ENCODE data around the gene UBP1. TPM values are rescaled to one million over a fixed set of nuclear protein-coding genes. Genes with fewer than 3 reads are reported as not detected.
"Not testable (repeated sequence)": the region's sequence is repeated elsewhere in the genome, so short reads cannot be mapped to it uniquely, and the experiment has no call there.

The UBP1 gene
- total and polyA plus RNA-seq, 3 experiments from 2014 or later: 15.9 to 79.4 (median 70.8) TPM

DNA sequence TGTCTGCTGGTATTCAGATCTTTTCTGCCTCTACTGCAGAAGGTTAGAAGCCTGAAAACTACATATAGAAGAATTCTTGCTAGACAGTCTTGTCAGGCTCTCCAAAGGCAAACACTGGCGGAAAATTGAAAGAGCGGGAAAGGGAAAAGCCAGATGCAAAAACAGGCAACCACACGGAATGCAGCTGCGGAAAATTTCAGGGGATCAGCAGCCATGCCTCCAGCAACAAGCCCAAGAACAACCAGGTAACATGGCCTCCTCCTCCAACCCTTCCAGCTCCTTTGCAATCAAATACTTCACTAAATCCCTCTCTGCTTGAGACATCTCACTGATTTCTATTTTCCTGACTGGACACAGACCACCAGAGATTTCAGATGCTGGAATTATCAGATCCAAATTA, 9.6 kb downstream of the UBP1 start:
- no peaks in the 10 kb centered on the region for H3K9me3 ChIP-seq (ENCODE audit: low read length)
- peaks cover 28% of the 10 kb centered on the region for H3K4me1 ChIP-seq (ENCODE audit: insufficient read depth, low read length)
- DNase-seq: no peak
- H3K27me3 ChIP-seq (ENCODE audit: insufficient read depth, low read length, poor library complexity, severe bottlenecking): no peaks in the 10 kb centered on the region
- ChIA-PET POLR2A (no interaction called here), CTCF (no interaction called here)
- H3K36me3 ChIP-seq (ENCODE audit: insufficient read depth, low read length): no peaks in the 10 kb centered on the region
- no peaks in the 10 kb centered on the region for H3K9me3 Mint-ChIP-seq
- H3K4me1 Mint-ChIP-seq: peaks cover 68 to 94% (median 89%) of the 10 kb centered on the region in 3 donors
- H3K4me3 Mint-ChIP-seq: peak overlapping the region in 4 of 7 donors; percentile 6 to 36 (median 22)
- H3K36me3 Mint-ChIP-seq: peaks cover 0 to 14% (median 3%) of the 10 kb centered on the region in 3 donors
- peak overlapping the region in 5 of 8 donors; percentile 48 to 94 (median 61) for H3K27ac Mint-ChIP-seq
- H3K27me3 Mint-ChIP-seq: no peaks in the 10 kb centered on the region
- H3K4me3 ChIP-seq (ENCODE audit: low read length): no peak overlapping the region
- no peak overlapping the region for H3K27ac ChIP-seq (ENCODE audit: low read depth, low read length)

DNA sequence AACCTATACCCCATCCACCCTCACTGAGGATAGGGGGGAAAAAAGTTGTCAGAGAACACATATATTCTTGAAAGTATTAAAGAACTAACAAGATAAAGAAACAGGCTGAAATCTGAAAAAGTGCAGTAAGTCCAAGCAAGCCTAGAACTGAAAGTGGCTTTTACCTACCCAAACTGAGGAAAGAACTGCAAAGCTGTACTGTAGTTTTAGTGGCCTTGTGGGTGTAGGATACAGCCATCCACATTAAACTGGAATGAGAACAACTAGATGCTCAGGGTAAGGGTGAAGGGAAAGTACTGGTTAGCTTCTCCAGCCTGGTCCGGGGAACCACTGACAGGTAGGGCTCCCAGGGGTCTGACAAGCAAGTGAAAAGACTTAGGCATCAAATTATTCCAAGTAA, 10.1 kb downstream of the UBP1 start:
- POLR2A ChIA-PET: interaction anchor here (1.1 kb wide), 1 partner anchor 10 kb away, joined by 4 read pairs; the partner anchor contains the start of gene UBP1
- Mint-ChIP-seq H3K9me3 (no peaks in the 10 kb centered on the region), H3K4me3 (peak overlapping the region in 3 of 7 donors; percentile 10 to 36 (median 20)), H3K27me3 (no peaks in the 10 kb centered on the region), H3K36me3 (peaks cover 0 to 18% (median 4%) of the 10 kb centered on the region in 3 donors), H3K4me1 (peaks cover 65 to 94% (median 89%) of the 10 kb centered on the region in 3 donors), H3K27ac (peak overlapping the region in 7 of 8 donors; percentile 20 to 94 (median 61))
- Histone ChIP-seq H3K4me1 (ENCODE audit: insufficient read depth, low read length) (peaks cover 26% of the 10 kb centered on the region), H3K27ac (ENCODE audit: low read depth, low read length) (no peak overlapping the region), H3K4me3 (ENCODE audit: low read length) (no peak overlapping the region), H3K36me3 (ENCODE audit: insufficient read depth, low read length) (peaks cover 2% of the 10 kb centered on the region), H3K9me3 (ENCODE audit: low read length) (no peaks in the 10 kb centered on the region), H3K27me3 (ENCODE audit: insufficient read depth, low read length, poor library complexity, severe bottlenecking) (no peaks in the 10 kb centered on the region)
- CTCF ChIA-PET: no interaction called here
- DNase-seq: no peak

DNA sequence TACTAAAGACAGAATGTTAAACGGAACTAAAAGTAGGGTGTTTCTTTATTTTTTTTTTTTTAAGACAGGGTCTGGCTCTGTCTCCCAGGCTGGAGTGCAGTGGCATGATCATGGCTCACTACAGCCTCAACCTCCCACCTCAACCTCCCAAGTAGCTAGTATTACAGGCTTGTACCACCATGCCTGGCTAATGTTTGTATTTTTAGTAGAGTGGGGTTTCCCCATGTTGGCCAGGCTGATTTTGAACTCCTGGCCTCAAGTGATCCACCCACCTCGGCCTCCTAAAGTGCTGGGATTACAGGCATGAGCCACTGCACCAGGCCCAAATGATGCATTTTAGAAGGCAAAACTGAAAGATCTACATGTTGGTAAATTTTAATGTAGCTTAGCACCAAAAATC, 10.9 kb downstream of the UBP1 start:
- H3K9me3 Mint-ChIP-seq; H3K9me3 ChIP-seq (ENCODE audit: low read length); H3K27me3 ChIP-seq (ENCODE audit: insufficient read depth, low read length, poor library complexity, severe bottlenecking); CTCF ChIA-PET; H3K4me3 ChIP-seq (ENCODE audit: low read length); DNase-seq; H3K27me3 Mint-ChIP-seq; H3K27ac ChIP-seq (ENCODE audit: low read depth, low read length); H3K36me3 ChIP-seq (ENCODE audit: insufficient read depth, low read length): not testable (repeated sequence)
- peak overlapping the region in 4 of 8 donors; percentile 20 to 72 (median 62) for H3K27ac Mint-ChIP-seq
- POLR2A ChIA-PET: interaction anchor here (1.1 kb wide), 1 partner anchor 11 kb away, joined by 4 read pairs; the partner anchor contains the start of gene UBP1
- peaks cover 63 to 93% (median 89%) of the 10 kb centered on the region in 3 donors for H3K4me1 Mint-ChIP-seq
- H3K36me3 Mint-ChIP-seq: peaks cover 0 to 26% (median 6%) of the 10 kb centered on the region in 3 donors
- H3K4me3 Mint-ChIP-seq: peak overlapping the region in 2 of 7 donors; percentile 36 to 63
- peaks cover 26% of the 10 kb centered on the region for H3K4me1 ChIP-seq (ENCODE audit: insufficient read depth, low read length)

DNA sequence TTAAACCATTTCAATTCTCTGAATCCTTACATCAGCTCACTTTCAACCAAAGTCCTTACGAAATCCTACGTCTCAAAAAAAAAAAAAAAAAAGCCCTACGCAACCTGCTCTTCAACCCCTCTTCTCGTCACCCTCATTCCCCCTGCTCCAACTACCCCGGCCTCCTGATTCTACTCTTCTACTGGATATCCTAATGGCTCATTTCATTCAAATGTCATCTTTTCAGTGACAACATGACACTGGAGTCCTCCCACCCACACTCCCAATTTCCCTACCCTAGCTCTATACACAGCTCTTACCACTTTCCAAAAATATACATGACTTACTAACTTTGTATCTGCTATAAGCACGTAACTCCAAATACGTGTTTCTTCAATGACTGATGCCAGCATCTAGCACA, 11.5 kb downstream of the UBP1 start:
- H3K4me3 Mint-ChIP-seq: no peak overlapping the region
- no peak for DNase-seq
- peak overlapping the region in 4 of 8 donors; percentile 12 to 59 (median 43) for H3K27ac Mint-ChIP-seq
- POLR2A ChIA-PET: interaction anchor here (1.1 kb wide), 1 partner anchor 11 kb away, joined by 4 read pairs; the partner anchor contains the start of gene UBP1
- peaks cover 60 to 91% (median 84%) of the 10 kb centered on the region in 3 donors for H3K4me1 Mint-ChIP-seq
- Histone ChIP-seq H3K4me3 (ENCODE audit: low read length) (no peak overlapping the region), H3K27ac (ENCODE audit: low read depth, low read length) (no peak overlapping the region), H3K9me3 (ENCODE audit: low read length) (no peaks in the 10 kb centered on the region), H3K36me3 (ENCODE audit: insufficient read depth, low read length) (peaks cover 14% of the 10 kb centered on the region), H3K4me1 (ENCODE audit: insufficient read depth, low read length) (peaks cover 26% of the 10 kb centered on the region), H3K27me3 (ENCODE audit: insufficient read depth, low read length, poor library complexity, severe bottlenecking) (no peaks in the 10 kb centered on the region)
- H3K9me3 Mint-ChIP-seq: no peaks in the 10 kb centered on the region
- H3K27me3 Mint-ChIP-seq: no peaks in the 10 kb centered on the region
- peaks cover 0 to 31% (median 6%) of the 10 kb centered on the region in 3 donors for H3K36me3 Mint-ChIP-seq
- CTCF ChIA-PET: no interaction called here

DNA sequence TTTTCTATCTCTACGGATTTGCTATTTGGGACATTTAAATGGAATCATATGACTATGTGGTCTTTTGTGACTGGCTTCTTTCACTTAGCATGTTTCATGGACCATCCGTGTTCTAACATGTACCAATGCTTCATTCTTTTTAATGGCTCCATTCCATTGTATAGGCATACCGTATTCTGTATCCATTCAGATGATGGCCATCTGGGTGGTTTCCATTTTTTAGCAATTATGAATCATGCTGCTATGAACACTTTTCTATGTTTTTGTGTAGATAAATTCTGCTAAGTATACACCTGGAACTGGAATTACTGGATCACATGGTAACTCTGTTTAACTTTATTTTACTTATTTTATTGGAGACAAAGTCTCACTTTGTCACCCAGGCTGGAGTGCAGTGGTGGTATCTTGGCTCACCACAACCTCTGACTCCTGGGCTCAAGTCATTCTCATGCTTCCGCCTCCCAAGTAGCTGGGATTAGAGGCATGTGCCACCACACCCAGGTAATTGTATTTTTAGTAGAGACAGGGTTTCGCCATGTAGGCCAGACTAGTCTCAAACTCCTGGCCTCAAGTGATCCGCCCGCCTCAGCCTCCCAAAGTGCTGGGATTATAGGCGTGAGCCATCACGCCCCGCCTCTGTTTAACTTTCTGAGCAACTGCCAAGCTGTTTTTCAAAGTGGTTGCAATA, 13.4 kb downstream of the UBP1 start:
- peak overlapping the region in 4 of 8 donors; percentile 14 to 62 (median 20) for H3K27ac Mint-ChIP-seq
- POLR2A ChIA-PET: interaction anchor here (1.2 to 1.3 kb wide), 2 partner anchors 12 to 14 kb away, joined by 3 to 4 read pairs; partner anchors contain the start of gene UBP1
- H3K27me3 Mint-ChIP-seq: no peaks in the 10 kb centered on the region

DNA sequence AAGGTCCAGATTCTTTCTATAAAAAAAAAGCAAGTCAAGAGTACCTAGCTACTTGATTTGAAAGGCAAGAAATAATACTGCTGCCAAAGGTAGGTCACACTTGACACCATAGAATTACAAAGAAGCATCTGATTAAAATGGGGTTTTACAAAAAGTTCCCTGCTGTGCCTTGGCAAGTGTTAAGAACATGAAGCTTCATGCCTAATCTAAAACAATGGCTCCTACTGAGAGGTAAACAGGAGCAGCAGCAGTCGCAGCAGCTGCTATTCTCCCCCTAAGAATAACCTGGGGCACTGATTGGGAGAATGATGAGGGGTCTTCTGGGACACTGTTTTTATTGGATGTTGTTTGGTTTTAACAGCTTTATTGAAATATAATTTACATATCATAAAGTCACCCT, 14.1 kb downstream of the UBP1 start:
- Mint-ChIP-seq H3K4me1 (peaks cover 47 to 69% (median 59%) of the 10 kb centered on the region in 3 donors), H3K27me3 (no peaks in the 10 kb centered on the region), H3K4me3 (no peak overlapping the region), H3K27ac (peak overlapping the region in 1 of 8 donors; percentile 11), H3K9me3 (no peaks in the 10 kb centered on the region), H3K36me3 (peaks cover 3 to 44% (median 4%) of the 10 kb centered on the region in 3 donors)
- H3K36me3 ChIP-seq (ENCODE audit: insufficient read depth, low read length): peaks cover 15% of the 10 kb centered on the region
- H3K4me1 ChIP-seq (ENCODE audit: insufficient read depth, low read length): peaks cover 17% of the 10 kb centered on the region
- CTCF ChIA-PET: interaction anchor here (1.5 kb wide), 1 partner anchor 15 kb away, joined by 3 read pairs; no protein-coding TSS in a partner anchor
- no peaks in the 10 kb centered on the region for H3K9me3 ChIP-seq (ENCODE audit: low read length)
- DNase-seq: no peak
- no peak overlapping the region for H3K27ac ChIP-seq (ENCODE audit: low read depth, low read length)
- no peaks in the 10 kb centered on the region for H3K27me3 ChIP-seq (ENCODE audit: insufficient read depth, low read length, poor library complexity, severe bottlenecking)
- no peak overlapping the region for H3K4me3 ChIP-seq (ENCODE audit: low read length)
- POLR2A ChIA-PET: interaction anchor here (1.2 kb wide), 1 partner anchor 13 kb away, joined by 4 read pairs; no protein-coding TSS in a partner anchor

More for the DNA sequence above, 13.4 kb downstream of the UBP1 start:
- H3K4me1 Mint-ChIP-seq: peaks cover 53 to 75% (median 66%) of the 10 kb centered on the region in 3 donors
- Histone ChIP-seq H3K4me3 (ENCODE audit: low read length) (no peak overlapping the region), H3K27me3 (ENCODE audit: insufficient read depth, low read length, poor library complexity, severe bottlenecking) (no peaks in the 10 kb centered on the region), H3K9me3 (ENCODE audit: low read length) (no peaks in the 10 kb centered on the region), H3K27ac (ENCODE audit: low read depth, low read length) (no peak overlapping the region), H3K36me3 (ENCODE audit: insufficient read depth, low read length) (peaks cover 15% of the 10 kb centered on the region), H3K4me1 (ENCODE audit: insufficient read depth, low read length) (peaks cover 23% of the 10 kb centered on the region)
- DNase-seq: no peak
- CTCF ChIA-PET: interaction anchor here (1.5 kb wide), 1 partner anchor 14 kb away, joined by 3 read pairs; no protein-coding TSS in a partner anchor
- H3K4me3 Mint-ChIP-seq: peak overlapping the region in 1 of 7 donors; percentile 72
- no peaks in the 10 kb centered on the region for H3K9me3 Mint-ChIP-seq
- H3K36me3 Mint-ChIP-seq: peaks cover 4 to 39% (median 6%) of the 10 kb centered on the region in 3 donors

DNA sequence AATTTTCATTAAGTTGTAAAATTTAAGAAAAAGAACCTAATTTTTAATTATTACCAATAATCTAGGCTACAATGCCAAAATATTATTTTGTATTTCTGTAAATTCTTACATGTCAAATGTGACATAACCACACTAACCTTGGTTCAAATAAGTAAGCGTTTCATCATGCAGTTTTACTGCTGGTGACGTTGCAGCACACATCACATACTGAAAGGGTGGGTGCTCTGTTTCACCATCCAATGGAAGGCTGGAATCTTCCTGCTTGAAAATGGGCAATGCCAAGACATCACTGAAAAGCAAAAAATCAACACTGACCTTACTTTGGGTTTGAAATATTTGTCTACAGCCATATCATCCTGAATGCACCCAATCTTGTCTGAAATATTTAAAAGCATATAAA, 14.8 kb downstream of the UBP1 start:
- no peaks in the 10 kb centered on the region for H3K27me3 ChIP-seq (ENCODE audit: insufficient read depth, low read length, poor library complexity, severe bottlenecking)
- peaks cover 11% of the 10 kb centered on the region for H3K4me1 ChIP-seq (ENCODE audit: insufficient read depth, low read length)
- no peaks in the 10 kb centered on the region for H3K9me3 Mint-ChIP-seq
- no peaks in the 10 kb centered on the region for H3K27me3 Mint-ChIP-seq
- DNase-seq: no peak
- H3K27ac Mint-ChIP-seq: peak overlapping the region in 1 of 8 donors; percentile 63
- ChIA-PET POLR2A (interaction anchor here (1.2 kb wide), 1 partner anchor 13 kb away, joined by 4 read pairs; no protein-coding TSS in a partner anchor), CTCF (interaction anchor here (1.5 kb wide), 1 partner anchor 15 kb away, joined by 3 read pairs; no protein-coding TSS in a partner anchor)
- no peak overlapping the region for H3K4me3 Mint-ChIP-seq
- H3K36me3 ChIP-seq (ENCODE audit: insufficient read depth, low read length): peaks cover 15% of the 10 kb centered on the region
- H3K4me1 Mint-ChIP-seq: peaks cover 41 to 66% (median 53%) of the 10 kb centered on the region in 3 donors
- no peaks in the 10 kb centered on the region for H3K9me3 ChIP-seq (ENCODE audit: low read length)
- no peak overlapping the region for H3K4me3 ChIP-seq (ENCODE audit: low read length)
- peaks cover 4 to 49% (median 7%) of the 10 kb centered on the region in 3 donors for H3K36me3 Mint-ChIP-seq
- no peak overlapping the region for H3K27ac ChIP-seq (ENCODE audit: low read depth, low read length)

Measured in CD8-positive, alpha-beta memory T cell (primary cell).